Spleen (tissue), 11 donors: ENCODE measurements around the gene NEDD4L. TPM values are rescaled to one million over a fixed set of nuclear protein-coding genes. Genes with fewer than 3 reads are reported as not detected.

Experiments
- DNase-seq: peaks from one replicate; pipeline ENCODE4 v3.0.0-alpha.2; 2020
- H3K27ac ChIP-seq, 8 donors: fragments of 200-600 bp; sonication (generic) in 7 of 8; 1 replicate in 4 of 8; 2 replicates in 4 of 8; pipeline versions ENCODE4 v1.5.0 to v1.8.0; 2016 to 2021; ENCODE audit warnings: inconsistent platforms in 4 of 8, mild to moderate bottlenecking in 4 of 8, moderate library complexity in 1 of 8
- H3K27me3 ChIP-seq, 7 donors: fragments of 200-600 bp; sonication (generic) in 6 of 7; replicated peaks in 1 of 7; 1 replicate in 4 of 7; 2 replicates in 3 of 7; pipeline versions ENCODE4 v1.5.0 to v1.8.0; 2016 to 2021; ENCODE audit warnings: inconsistent platforms in 3 of 7, mild to moderate bottlenecking in 1 of 7
- H3K36me3 ChIP-seq, 6 donors: fragments of 200-600 bp; sonication (generic) in 5 of 6; 1 replicate in 4 of 6; 2 replicates in 2 of 6; pipeline versions ENCODE4 v1.5.0 to v1.8.0; 2016 to 2021; ENCODE audit warnings: inconsistent platforms in 2 of 6
- H3K4me1 ChIP-seq, 6 donors: fragments of 200-600 bp; sonication (generic) in 5 of 6; 1 replicate in 3 of 6; 2 replicates in 3 of 6; pipeline versions ENCODE4 v1.5.0 to v1.8.0; 2016 to 2021; ENCODE audit warnings: inconsistent platforms in 3 of 6
- H3K4me3 ChIP-seq, 8 donors: fragments of 200-600 bp; sonication (generic) in 7 of 8; 1 replicate in 4 of 8; 2 replicates in 4 of 8; pipeline versions ENCODE4 v1.5.0 to v1.8.0; 2016 to 2021; ENCODE audit warnings: inconsistent platforms in 4 of 8, mild to moderate bottlenecking in 4 of 8, moderate library complexity in 2 of 8
- H3K9me3 ChIP-seq, 8 donors: fragments of 200-600 bp; sonication (generic) in 7 of 8; 1 replicate in 4 of 8; 2 replicates in 4 of 8; pipeline versions ENCODE4 v1.5.0 to v1.8.0; 2016 to 2021; ENCODE audit warnings: inconsistent platforms in 4 of 8
- POLR2A ChIP-seq, 3 donors: fragments of 450-650 bp; IDR thresholded peaks; one replicate each; pipeline ENCODE4 v1.5.1; 2017; ENCODE audit warnings: antibody characterized with exemption in 3 of 3, mild to moderate bottlenecking in 1 of 3
- POLR2AphosphoS5 ChIP-seq, 3 donors: sonication (generic); formaldehyde crosslinking; IDR thresholded peaks; one replicate each; pipeline ENCODE4 v1.5.1; 2017; ENCODE audit warnings: antibody characterized with exemption in 3 of 3
- WGBS, 5 donors: extraction: QIAGEN DNeasy Blood & Tissue Kit in 3 of 5; methylation state at CpG; one replicate each; pipeline versions ENCODE4 v1.1.5 to v1.1.7; 2013 to 2018; 5-methylcytosine and 5-hydroxymethylcytosine counted together
- intact Hi-C: fragments of 100-400 bp; cut with DNase I; formaldehyde crosslinking; loops from one replicate; pipeline ENCODE4 v1.15.0; 2023; ENCODE audit warnings: low total_unique reads
- polyA plus RNA-seq, 3 donors: library from polyadenylated mRNA; stranded (reverse); fragments of 200-250 nt; gene quantifications; one replicate each; pipeline ENCODE4 v1.2.1, GENCODE V29; 2013
- total RNA-seq, 7 donors: library from RNA; depleted of rRNA in 3 of 7; stranded (reverse); fragments of >200 nt in 3 of 7; fragmentation: NEBNext Ultra II Directional in 4 of 7; extraction: Animal tissue kit (Norgen Biotek cat#: 25700) in 4 of 7; gene quantifications; one replicate each; pipeline versions ENCODE4 v1.1.0 to v1.2.1, GENCODE V29; 2016 to 2021
- TF ChIP-seq, protein P1 (sequence below), 11 experiments: fragments of 200-600 bp in 7 of 11; fragments of 450-650 bp in 4 of 11; sonication (generic) in 4 of 11; IDR thresholded peaks in 8 of 11; conservative IDR thresholded peaks in 3 of 11; 1 replicate in 7 of 11; 2 replicates in 4 of 11; pipeline versions ENCODE4 v1.4.0 to v1.8.0; 2016 to 2021; ENCODE audit warnings: antibody characterized with exemption in 11 of 11, inconsistent platforms in 4 of 11, mild to moderate bottlenecking in 1 of 11
- donor health status: healthy with polysubstance abuse.
- donor health status: DM: no; HTN: no; CAD: no; lungs with moderate emphysema.
- donor health status: DM: no; HTN: no; CAD: no.
- donor health status: Bipolar disorder and iron deficiency.
- donor health status: healthy.
- donor health status: DM: no; HTN: no; CAD: no.
- donor health status: DM: yes; HTN: yes; CAD: no.

NEDD4L gene
- total and polyA plus RNA-seq, 10 donors: 8.7 to 26.9 (median 18.3) TPM

DNA sequence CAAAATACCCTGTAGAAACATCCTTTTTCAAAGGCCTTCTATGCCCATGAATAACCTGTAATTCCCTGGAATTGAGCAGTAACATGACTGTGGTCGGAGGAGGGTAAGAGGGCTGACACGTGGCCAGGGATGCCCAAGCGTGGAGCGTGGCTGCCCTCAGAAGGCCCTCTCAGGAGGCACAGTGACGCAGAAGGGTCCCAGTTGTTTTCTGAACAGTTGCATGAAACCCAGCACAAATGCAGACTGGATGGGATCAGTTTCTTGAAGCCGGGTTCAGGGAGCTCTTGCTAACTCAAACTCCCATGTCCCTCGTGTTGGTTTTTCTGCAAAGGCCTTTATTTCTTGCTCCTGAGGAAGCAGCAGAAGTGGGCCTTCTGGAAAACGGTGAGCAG, 347.9 kb downstream of the NEDD4L start:
- no peak for DNase-seq
- no peaks in the 10 kb centered on the region for H3K27me3 ChIP-seq
- WGBS, 5 donors: 87 to 93% (median 91%) methylated on average over 8 of the region's 8 CpGs
- intact Hi-C loops: no loop called here
- H3K9me3 ChIP-seq: no peaks in the 10 kb centered on the region
- H3K4me3 ChIP-seq: no peak overlapping the region
- H3K36me3 ChIP-seq: peaks cover 0 to 53% (median 0%) of the 10 kb centered on the region in 6 donors
- H3K27ac ChIP-seq: no peak overlapping the region
- H3K4me1 ChIP-seq: peaks cover 0 to 13% (median 5%) of the 10 kb centered on the region in 6 donors
- TF ChIP-seq POLR2A (IDR thresholded peaks at IDR 0.05) (no peak), POLR2AphosphoS5 (IDR thresholded peaks at IDR 0.05) (no peak)
- TF ChIP-seq, protein P1, sequence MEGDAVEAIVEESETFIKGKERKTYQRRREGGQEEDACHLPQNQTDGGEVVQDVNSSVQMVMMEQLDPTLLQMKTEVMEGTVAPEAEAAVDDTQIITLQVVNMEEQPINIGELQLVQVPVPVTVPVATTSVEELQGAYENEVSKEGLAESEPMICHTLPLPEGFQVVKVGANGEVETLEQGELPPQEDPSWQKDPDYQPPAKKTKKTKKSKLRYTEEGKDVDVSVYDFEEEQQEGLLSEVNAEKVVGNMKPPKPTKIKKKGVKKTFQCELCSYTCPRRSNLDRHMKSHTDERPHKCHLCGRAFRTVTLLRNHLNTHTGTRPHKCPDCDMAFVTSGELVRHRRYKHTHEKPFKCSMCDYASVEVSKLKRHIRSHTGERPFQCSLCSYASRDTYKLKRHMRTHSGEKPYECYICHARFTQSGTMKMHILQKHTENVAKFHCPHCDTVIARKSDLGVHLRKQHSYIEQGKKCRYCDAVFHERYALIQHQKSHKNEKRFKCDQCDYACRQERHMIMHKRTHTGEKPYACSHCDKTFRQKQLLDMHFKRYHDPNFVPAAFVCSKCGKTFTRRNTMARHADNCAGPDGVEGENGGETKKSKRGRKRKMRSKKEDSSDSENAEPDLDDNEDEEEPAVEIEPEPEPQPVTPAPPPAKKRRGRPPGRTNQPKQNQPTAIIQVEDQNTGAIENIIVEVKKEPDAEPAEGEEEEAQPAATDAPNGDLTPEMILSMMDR (IDR thresholded peaks at IDR 0.05 in 8 of 11, conservative IDR thresholded peaks at IDR 0.05 in 3 of 11): no peak

DNA sequence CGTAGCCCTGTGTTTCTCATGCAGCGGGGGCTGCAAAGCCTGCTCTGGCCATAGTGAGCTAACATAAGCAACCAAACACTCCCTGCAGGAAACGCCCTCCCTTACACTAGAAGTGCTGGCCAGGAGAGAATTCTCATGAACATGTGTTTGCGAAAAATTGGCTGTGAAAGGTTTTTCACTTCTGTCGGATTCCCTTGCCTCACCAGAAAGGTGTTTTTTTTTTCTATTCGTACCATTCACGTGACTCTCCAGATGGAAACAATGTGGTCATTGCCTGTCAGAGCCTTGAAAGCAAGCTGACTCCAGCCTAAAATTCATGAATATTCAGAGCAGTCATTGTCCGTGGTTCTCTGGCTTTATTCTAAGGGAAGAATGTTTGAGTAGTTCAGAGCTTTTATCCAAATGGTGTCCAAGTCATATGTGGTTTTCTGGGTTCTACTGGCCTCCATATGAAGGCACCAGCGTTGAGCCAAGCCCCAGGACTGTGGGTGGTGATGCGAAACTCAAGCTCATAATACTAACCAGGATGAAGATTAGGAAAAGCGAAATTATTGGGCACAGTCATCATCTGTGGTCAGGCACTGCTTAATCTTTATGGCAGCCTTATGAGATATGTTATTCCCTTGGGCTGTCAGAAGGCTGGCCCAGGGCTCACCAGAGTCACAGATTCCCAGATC, 348.4 kb downstream of the NEDD4L start:
- Histone ChIP-seq H3K27me3 (no peaks in the 10 kb centered on the region), H3K4me1 (peaks cover 0 to 13% (median 5%) of the 10 kb centered on the region in 6 donors), H3K4me3 (no peak overlapping the region), H3K36me3 (peaks cover 0 to 51% (median 0%) of the 10 kb centered on the region in 6 donors), H3K9me3 (no peaks in the 10 kb centered on the region), H3K27ac (no peak overlapping the region)
- no peak for TF ChIP-seq POLR2AphosphoS5 (IDR thresholded peaks at IDR 0.05)
- TF ChIP-seq, protein P1 (IDR thresholded peaks at IDR 0.05 in 8 of 11, conservative IDR thresholded peaks at IDR 0.05 in 3 of 11): no peak
- no peak for TF ChIP-seq POLR2A (IDR thresholded peaks at IDR 0.05)
- DNase-seq: no peak
- intact Hi-C loops: no loop called here
- WGBS, 5 donors: 77 to 90% (median 86%) methylated on average over 11 of the region's 11 CpGs

DNA sequence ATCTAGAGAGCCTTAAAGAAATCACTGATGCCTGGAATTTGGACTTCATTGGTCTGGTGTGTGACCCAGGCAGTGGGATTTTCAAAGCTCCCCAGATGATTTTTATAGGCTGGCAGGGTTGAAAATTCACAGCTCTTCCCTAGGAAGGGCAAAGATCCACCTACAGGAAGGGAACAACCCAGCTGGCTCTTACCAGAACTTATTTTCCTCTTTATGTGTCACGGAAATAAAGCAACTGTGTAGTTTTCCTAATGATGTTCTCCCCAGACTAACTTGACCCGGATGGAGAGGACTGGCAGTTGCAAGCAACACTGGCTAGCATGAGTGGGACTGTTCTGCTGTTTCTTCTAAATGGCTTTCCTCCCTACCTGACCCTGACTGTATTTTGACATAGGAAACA, 349.3 kb downstream of the NEDD4L start:
- WGBS, 5 donors: 48 to 79% (median 62%) methylated on average over 2 of the region's 2 CpGs
- no peaks in the 10 kb centered on the region for H3K27me3 ChIP-seq
- H3K27ac ChIP-seq: no peak overlapping the region
- DNase-seq: no peak
- no peak for TF ChIP-seq POLR2A (IDR thresholded peaks at IDR 0.05)
- TF ChIP-seq POLR2AphosphoS5 (IDR thresholded peaks at IDR 0.05): no peak
- TF ChIP-seq, protein P1 (IDR thresholded peaks at IDR 0.05 in 8 of 11, conservative IDR thresholded peaks at IDR 0.05 in 3 of 11): no peak
- peaks cover 0 to 13% (median 5%) of the 10 kb centered on the region in 6 donors for H3K4me1 ChIP-seq
- intact Hi-C loops: no loop called here
- no peak overlapping the region for H3K4me3 ChIP-seq
- H3K9me3 ChIP-seq: no peaks in the 10 kb centered on the region
- H3K36me3 ChIP-seq: peaks cover 0 to 43% (median 0%) of the 10 kb centered on the region in 6 donors

DNA sequence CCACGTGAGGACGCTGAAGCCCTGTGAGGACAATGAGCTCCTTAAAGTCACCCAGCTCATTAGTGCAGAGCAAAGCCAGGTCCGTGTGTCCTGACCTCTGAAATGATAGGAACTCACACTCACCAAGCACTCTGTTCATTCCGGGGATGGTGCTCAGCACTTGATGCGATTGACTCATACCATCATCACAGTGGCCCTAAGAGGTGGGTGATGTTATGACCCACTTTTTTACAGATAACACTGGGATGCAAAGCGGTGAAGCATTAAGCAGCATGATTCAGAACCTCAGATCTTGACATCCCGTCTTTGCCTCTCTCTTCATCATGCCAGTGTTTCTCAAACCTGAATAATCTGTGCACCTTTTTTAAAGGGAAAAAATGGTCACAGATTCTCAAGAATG, 350.0 kb downstream of the NEDD4L start:
- 89 to 96% (median 94%) methylated on average over 7 of the region's 7 CpGs for WGBS, 5 donors

More for the DNA sequence above, 350.0 kb downstream of the NEDD4L start:
- intact Hi-C loops: no loop called here
- Histone ChIP-seq H3K27me3 (no peaks in the 10 kb centered on the region), H3K27ac (no peak overlapping the region), H3K4me3 (no peak overlapping the region), H3K36me3 (peaks cover 0 to 35% (median 0%) of the 10 kb centered on the region in 6 donors), H3K9me3 (no peaks in the 10 kb centered on the region), H3K4me1 (peaks cover 0 to 13% (median 5%) of the 10 kb centered on the region in 6 donors)
- no peak for TF ChIP-seq POLR2A (IDR thresholded peaks at IDR 0.05)
- TF ChIP-seq, protein P1 (IDR thresholded peaks at IDR 0.05 in 8 of 11, conservative IDR thresholded peaks at IDR 0.05 in 3 of 11): no peak
- DNase-seq: no peak
